ENCODE measurements around the gene NDC80. TPM values are rescaled to one million over a fixed set of nuclear protein-coding genes. Genes with fewer than 3 reads are reported as not detected.

NDC80 gene
- total and polyA plus RNA-seq, 9 of the 15 experiments (the other 6 are each of a cell fraction or from before 2014, with no cell fraction given) = 65.2 to 97.9 (median 83.3) TPM

GRCh38 chr18:2627821-2628276, 56.5 kb downstream of the NDC80 start (continued):
- TF ChIP-seq PRDM10 (IDR thresholded peaks at IDR 0.05; ENCODE audit: partially characterized antibody) (peak; percentile 35), ATF1 (CRISPR knock-in tag; IDR thresholded peaks at IDR 0.05) (no peak), ATF1 (tag; IDR thresholded peaks at IDR 0.05) (peak; percentile 42), E2F5 (CRISPR knock-in tag; IDR thresholded peaks at IDR 0.05) (0 out of 2 replicates have a peak, but pooled peaks have one; percentile 54), DIDO1 (tag; IDR thresholded peaks at IDR 0.05; ENCODE audit: low read depth) (no peak), SMARCE1 (IDR thresholded peaks at IDR 0.05) (peak; percentile 74), ATF7 (IDR thresholded peaks at IDR 0.05) (peak; percentile 72), FOS (IDR thresholded peaks at IDR 0.05; ENCODE audit: extremely low read depth, insufficient read length) (peak; percentile 34), CTBP1 (IDR thresholded peaks at IDR 0.05; ENCODE audit: borderline replicate concordance) (peak; percentile 46; the same call in 1 of the 2 replicates), CREM (IDR thresholded peaks at IDR 0.05; ENCODE audit: low read depth) (peak; percentile 76), EP300 (IDR thresholded peaks at IDR 0.05; ENCODE audit: low read length) (peak; percentile 37; the same call in 1 of the 2 replicates), JUNB (CRISPR knock-in tag; conservative IDR thresholded peaks at IDR 0.05) (peak; percentile 50; the same call in 1 of the 2 replicates), STAG1 (CRISPR knock-in tag; IDR thresholded peaks at IDR 0.05; ENCODE audit: borderline replicate concordance) (no peak), CREB3L1 (IDR thresholded peaks at IDR 0.05; ENCODE audit: borderline replicate concordance, low read depth) (no peak), TAL1 (IDR thresholded peaks at IDR 0.05) (no peak), HDAC1 (IDR thresholded peaks at IDR 0.05) (no peak), MEIS2 (IDR thresholded peaks at IDR 0.05; ENCODE audit: partially characterized antibody) (peak; percentile 67), CEBPB (tag; IDR thresholded peaks at IDR 0.05) (peak; percentile 92), STAT5A (IDR thresholded peaks at IDR 0.05; ENCODE audit: borderline replicate concordance, low read length) (peak; percentile 45), ATF3 (IDR thresholded peaks at IDR 0.05) (peak; percentile 97), ATF3 (CRISPR knock-in tag; conservative IDR thresholded peaks at IDR 0.05) (no peak), HMBOX1 (IDR thresholded peaks at IDR 0.05) (peak; percentile 60; the same call in 1 of the 2 replicates), ZSCAN32 (CRISPR knock-in tag; IDR thresholded peaks at IDR 0.05) (no peak)

Data from K562 (cell line).